Heart right ventricle (tissue), 16 donors: ENCODE results near the gene SEMA3E. TPM values are rescaled to one million over a fixed set of nuclear protein-coding genes. Genes with fewer than 3 reads are reported as not detected.
"Not testable (repeated sequence)": the region's sequence is repeated elsewhere in the genome, so short reads cannot be mapped to it uniquely, and the experiment has no call there.

ENCODE experiments used
- ATAC-seq, 8 donors: fragments of 200-7000 bp; cut with Tn5 transposase; one replicate each; pipeline ENCODE4 v1.9.1; 2020; ENCODE audit warnings: mild to moderate bottlenecking in 8 of 8, moderate library complexity in 8 of 8, moderate number of reproducible peaks in 1 of 8
- DNase-seq, 2 donors: peaks; one replicate each; pipeline ENCODE4 v3.0.0-alpha.2; 2020
- H3K27ac ChIP-seq, 10 donors: fragments of 200-600 bp; sonication (generic) in 2 of 10; one replicate each; pipeline versions ENCODE4 v1.5.0 to v1.8.0; 2020 to 2022; ENCODE audit warnings: mild to moderate bottlenecking in 3 of 10
- H3K27me3 ChIP-seq, 7 donors: fragments of 200-600 bp; one replicate each; pipeline ENCODE4 v1.8.0; 2021 to 2022; ENCODE audit warnings: mild to moderate bottlenecking in 2 of 7
- H3K36me3 ChIP-seq, 9 donors: fragments of 200-600 bp; sonication (generic) in 1 of 9; one replicate each; pipeline versions ENCODE4 v1.5.0 to v1.8.0; 2020 to 2022; ENCODE audit warnings: mild to moderate bottlenecking in 2 of 9
- H3K4me1 ChIP-seq, 9 donors: fragments of 200-600 bp; sonication (generic) in 1 of 9; one replicate each; pipeline versions ENCODE4 v1.5.0 to v1.8.0; 2020 to 2022; ENCODE audit warnings: mild to moderate bottlenecking in 4 of 9
- H3K4me3 ChIP-seq, 10 donors: fragments of 200-600 bp; sonication (generic) in 2 of 10; one replicate each; pipeline versions ENCODE4 v1.5.0 to v1.8.0; 2020 to 2022; ENCODE audit warnings: mild to moderate bottlenecking in 7 of 10, moderate library complexity in 2 of 10
- H3K9me3 ChIP-seq, 11 donors: fragments of 200-600 bp in 10 of 11; sonication (generic) in 2 of 11; one replicate each; pipeline versions ENCODE4 v1.5.0 to v1.8.0; 2013 to 2022; ENCODE audit warnings: mild to moderate bottlenecking in 2 of 11, control low read depth in 1 of 11, moderate library complexity in 1 of 11
- CTCF ChIP-seq, 9 donors: fragments of 200-600 bp; sonication (generic) in 2 of 9; IDR thresholded peaks; one replicate each; pipeline versions ENCODE4 v1.5.0 to v1.8.0; 2021 to 2022; ENCODE audit warnings: antibody characterized with exemption in 9 of 9, mild to moderate bottlenecking in 5 of 9, moderate library complexity in 1 of 9
- WGBS, 2 donors: extraction: QIAGEN DNeasy Blood & Tissue Kit; methylation state at CpG; one replicate each; pipeline ENCODE4 v1.1.7; 2013; ENCODE audit warnings: inconsistent platforms in 1 of 2; 5-methylcytosine and 5-hydroxymethylcytosine counted together
- intact Hi-C, 10 donors: fragments of 100-400 bp; cut with DNase I; formaldehyde crosslinking; loops; one replicate each; pipeline versions ENCODE4 v1.11.1 to v1.14.2; 2022
- polyA plus RNA-seq, 2 donors: library from polyadenylated mRNA; stranded (reverse); fragments of 200-250 nt; gene quantifications; one replicate each; pipeline ENCODE4 v1.2.3, GENCODE V29; 2013
- total RNA-seq, 10 donors: library from RNA; stranded (reverse); fragmentation: NEBNext Ultra II Directional in 3 of 10; extraction: Animal tissue kit (Norgen Biotek cat#: 25700) in 3 of 10; gene quantifications; one replicate each; pipeline versions ENCODE4 v1.2.1 to v1.2.4, GENCODE V29; 2021 to 2023
- donor health status: Arrhythmogenic right ventricular cardiomyopathy.
- donor health status: ischemic (EF 13 %, LVEDD 7.1; RV severe dilation, severe dysfunction).
- donor health status: healthy with polysubstance abuse.
- donor health status: DM: no; HTN: yes; CAD: no.
- donor health status: DM: no; HTN: no; CAD: no.
- donor health status: ischemic (EF 25% LVEDD 6.9; RV normal size, moderate dysfunction).
- donor health status: ischemic (EF 25% LVEDD 5.7; RV mildly dilated, moderate dysfunction).
- donor health status: healthy.
- donor health status: DM: yes; HTN: yes; CAD: no.
- donor health status: Ischemic cardiomyopathy.
- donor health status: ischemic (EF 35%, LVEDD 5.7; RV mildly dilated, moderate dysfunction).
- donor health status: nonischemic (EF 11% LVEDD 7.7; RV severe dilation, severe dysfunction).
- donor health status: DM: yes; HTN: yes; CAD: no.
- donor health status: PGD.
- donor health status: ischemic (EF 29% LVEDD 5.4; RV normal size, mild dysfunction).
- donor health status: nonischemic (EF 23%, LVEDD 6.1; RV moderate dilation, normal function).

The SEMA3E gene
- total and polyA plus RNA-seq, 12 donors: under 0.01 to 0.53 (median 0.30) TPM; not detected in 4

GRCh38 chr7:83439026-83439425, 209.9 kb downstream of the SEMA3E start:
- 67 to 71% methylated on average over 4 of the region's 4 CpGs for WGBS, 2 donors
- Histone ChIP-seq H3K9me3 (no peaks in the 10 kb centered on the region), H3K27ac (no peak overlapping the region), H3K27me3 (no peaks in the 10 kb centered on the region), H3K36me3 (no peaks in the 10 kb centered on the region), H3K4me1 (no peaks in the 10 kb centered on the region), H3K4me3 (no peak overlapping the region)
- no peak for TF ChIP-seq CTCF (IDR thresholded peaks at IDR 0.05)
- DNase-seq (no peak), ATAC-seq (no peak)
- intact Hi-C loops: loop anchor here in 1 of 10 donors (10.0 kb wide), 1 partner anchor 466 kb away; no protein-coding TSS in a partner anchor

GRCh38 chr7:83430289-83430688, 218.7 kb downstream of the SEMA3E start:
- not testable (repeated sequence) for ATAC-seq, H3K36me3 ChIP-seq, H3K27me3 ChIP-seq, H3K9me3 ChIP-seq, H3K27ac ChIP-seq, DNase-seq, H3K4me1 ChIP-seq, H3K4me3 ChIP-seq
- WGBS, 2 donors: 85 to 90% methylated on average over 5 of the region's 5 CpGs
- intact Hi-C loops: loop anchor here in 1 of 10 donors (10.0 kb wide), 1 partner anchor 475 kb away; no protein-coding TSS in a partner anchor

GRCh38 chr7:83429493-83429892, 219.4 kb downstream of the SEMA3E start:
- Histone ChIP-seq H3K4me1 (no peaks in the 10 kb centered on the region), H3K27ac (no peak overlapping the region), H3K27me3 (no peaks in the 10 kb centered on the region), H3K4me3 (no peak overlapping the region), H3K36me3 (no peaks in the 10 kb centered on the region), H3K9me3 (no peaks in the 10 kb centered on the region)
- TF ChIP-seq CTCF (IDR thresholded peaks at IDR 0.05): no peak
- WGBS, 2 donors: 12 to 16% methylated on average over 2 of the region's 2 CpGs
- intact Hi-C loops: loop anchor here in 1 of 10 donors (10.0 kb wide), 1 partner anchor 225 kb away; no protein-coding TSS in a partner anchor
- DNase-seq (no peak), ATAC-seq (no peak)

- 78 to 82% methylated on average over 1 of the region's 1 CpG for WGBS, 2 donors
- DNase-seq (no peak), ATAC-seq (no peak)
- Histone ChIP-seq H3K27ac (no peak overlapping the region), H3K9me3 (no peaks in the 10 kb centered on the region), H3K4me3 (no peak overlapping the region), H3K27me3 (no peaks in the 10 kb centered on the region), H3K4me1 (no peaks in the 10 kb centered on the region), H3K36me3 (no peaks in the 10 kb centered on the region)
- no peak for TF ChIP-seq CTCF (IDR thresholded peaks at IDR 0.05)
- intact Hi-C loops: loop anchor here in 1 of 10 donors (10.0 kb wide), 1 partner anchor 227 kb away; no protein-coding TSS in a partner anchor
Measured at GRCh38 chr7:83427884-83428283, 221.1 kb downstream of the SEMA3E start.

- Histone ChIP-seq H3K27ac (no peak overlapping the region), H3K4me1 (no peaks in the 10 kb centered on the region), H3K4me3 (no peak overlapping the region), H3K36me3 (no peaks in the 10 kb centered on the region), H3K27me3 (no peaks in the 10 kb centered on the region), H3K9me3 (no peaks in the 10 kb centered on the region)
- TF ChIP-seq CTCF (IDR thresholded peaks at IDR 0.05): no peak
- ATAC-seq (no peak), DNase-seq (no peak)
- 63 to 70% methylated on average over 3 of the region's 3 CpGs for WGBS, 2 donors
- intact Hi-C loops: loop anchor here in 1 of 10 donors (10.0 kb wide), 1 partner anchor 228 kb away; no protein-coding TSS in a partner anchor
Measured at GRCh38 chr7:83426325-83426724, 222.6 kb downstream of the SEMA3E start.
